Heart left ventricle (tissue), 16 donors: Measurements from ENCODE around the gene ANKS4B. TPM values are rescaled to one million over a fixed set of nuclear protein-coding genes. Genes with fewer than 3 reads are reported as not detected.

ENCODE experiments used
- ATAC-seq, 4 donors: fragments of 200-7000 bp; cut with Tn5 transposase; one replicate each; pipeline ENCODE4 v1.9.1; 2020 to 2022; ENCODE audit warnings: moderate library complexity in 4 of 4, mild to moderate bottlenecking in 3 of 4, moderate number of reproducible peaks in 1 of 4
- DNase-seq, 5 donors: peaks; one replicate each; pipeline ENCODE4 v3.0.0-alpha.2; 2020
- H3K27ac ChIP-seq, 12 donors: fragments of 200-600 bp; sonication (generic) in 4 of 12; one replicate each; pipeline versions ENCODE4 v1.5.0 to v1.8.0; 2016 to 2022; ENCODE audit warnings: mild to moderate bottlenecking in 2 of 12
- H3K27me3 ChIP-seq, 9 donors: fragments of 200-600 bp; sonication (generic) in 2 of 9; one replicate each; pipeline versions ENCODE4 v1.5.1 to v1.8.0; 2016 to 2022; ENCODE audit warnings: mild to moderate bottlenecking in 3 of 9
- H3K36me3 ChIP-seq, 9 donors: fragments of 200-600 bp; sonication (generic) in 2 of 9; one replicate each; pipeline versions ENCODE4 v1.5.0 to v1.8.0; 2018 to 2022; ENCODE audit warnings: mild to moderate bottlenecking in 2 of 9
- H3K4me1 ChIP-seq, 12 donors: fragments of 200-600 bp; sonication (generic) in 4 of 12; one replicate each; pipeline versions ENCODE4 v1.5.0 to v1.8.0; 2016 to 2022; ENCODE audit warnings: mild to moderate bottlenecking in 3 of 12
- H3K4me3 ChIP-seq, 12 donors: fragments of 200-600 bp; sonication (generic) in 4 of 12; one replicate each; pipeline versions ENCODE4 v1.5.0 to v1.8.0; 2017 to 2022; ENCODE audit warnings: mild to moderate bottlenecking in 9 of 12, moderate library complexity in 4 of 12
- H3K9me3 ChIP-seq, 12 donors: fragments of 200-600 bp; sonication (generic) in 4 of 12; one replicate each; pipeline versions ENCODE4 v1.5.0 to v1.8.0; 2016 to 2022; ENCODE audit warnings: mild to moderate bottlenecking in 1 of 12
- POLR2A ChIP-seq, 2 donors: fragments of 450-650 bp; IDR thresholded peaks; one replicate each; pipeline ENCODE4 v1.6.1; 2017; ENCODE audit warnings: antibody characterized with exemption in 2 of 2, mild to moderate bottlenecking in 2 of 2, moderate library complexity in 2 of 2
- WGBS, 4 donors: extraction: QIAGEN DNeasy Blood & Tissue Kit in 2 of 4; methylation state at CpG; one replicate each; pipeline versions ENCODE4 v1.1.5 to v1.1.7; 2013 to 2018; 5-methylcytosine and 5-hydroxymethylcytosine counted together
- intact Hi-C, 10 donors: fragments of 100-400 bp; cut with DNase I; formaldehyde crosslinking; loops; one replicate each; pipeline versions ENCODE4 v1.11.1 to v1.14.2; 2022
- long read RNA-seq, 3 donors: library from polyadenylated mRNA; unstranded; transcript quantifications; one replicate each; pipeline ENCODE4 v2.0.0, GENCODE V29; 2020 to 2021
- polyA plus RNA-seq, 2 donors: library from polyadenylated mRNA; stranded (reverse); fragments of 200-250 nt; gene quantifications; one replicate each; pipeline ENCODE4 v1.2.3, GENCODE V29; 2013
- total RNA-seq, 9 donors: library from RNA; depleted of rRNA in 2 of 9; stranded (reverse); fragments of >200 nt in 2 of 9; fragmentation: NEBNext Ultra II Directional in 3 of 9; extraction: Animal tissue kit (Norgen Biotek cat#: 25700) in 3 of 9; gene quantifications; one replicate each; pipeline versions ENCODE4 v1.1.0 to v1.2.4, GENCODE V29; 2016 to 2023
- TF ChIP-seq, protein P1 (sequence below), 12 donors: fragments of 200-600 bp; sonication (generic) in 4 of 12; IDR thresholded peaks; one replicate each; pipeline versions ENCODE4 v1.5.0 to v1.8.0; 2018 to 2022; ENCODE audit warnings: antibody characterized with exemption in 12 of 12, mild to moderate bottlenecking in 5 of 12
- donor health status: ischemic (EF 13 %, LVEDD 7.1; RV severe dilation, severe dysfunction).
- donor health status: healthy with polysubstance abuse.
- donor health status: DM: no; HTN: yes; CAD: no.
- donor health status: DM: no; HTN: no; CAD: no.
- donor health status: ischemic (EF 25% LVEDD 6.9; RV normal size, moderate dysfunction).
- donor health status: ischemic (EF 25% LVEDD 5.7; RV mildly dilated, moderate dysfunction).
- donor health status: healthy.
- donor health status: DM: yes; HTN: yes; CAD: no.
- donor health status: ischemic (EF 35%, LVEDD 5.7; RV mildly dilated, moderate dysfunction).
- donor health status: nonischemic (EF 11% LVEDD 7.7; RV severe dilation, severe dysfunction).
- donor health status: DM: yes; HTN: yes; CAD: no.
- donor health status: PGD.
- donor health status: ischemic (EF 29% LVEDD 5.4; RV normal size, mild dysfunction).
- donor health status: nonischemic (EF 23%, LVEDD 6.1; RV moderate dilation, normal function).

Gene ANKS4B, protein sequence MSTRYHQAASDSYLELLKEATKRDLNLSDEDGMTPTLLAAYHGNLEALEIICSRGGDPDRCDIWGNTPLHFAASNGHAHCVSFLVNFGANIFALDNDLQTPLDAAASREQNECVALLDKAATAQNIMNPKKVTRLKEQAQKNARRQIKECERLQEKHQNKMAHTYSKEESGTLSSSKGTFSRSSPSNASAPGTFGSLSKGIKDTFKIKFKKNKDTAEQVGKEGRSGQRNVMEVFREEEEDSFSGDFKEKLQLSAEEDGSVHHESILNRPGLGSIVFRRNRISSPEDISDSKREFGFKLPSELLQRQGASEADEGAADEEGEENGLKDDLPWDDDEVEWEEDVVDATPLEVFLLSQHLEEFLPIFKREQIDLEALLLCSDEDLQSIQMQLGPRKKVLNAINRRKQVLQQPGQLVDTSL
- total RNA-seq (not detected), polyA plus RNA-seq (not detected)
- long read RNA-seq, donor 1 = 0 reads
- long read RNA-seq, donor 2 = 0 reads
- long read RNA-seq, donor 3 = 0 reads

DNA sequence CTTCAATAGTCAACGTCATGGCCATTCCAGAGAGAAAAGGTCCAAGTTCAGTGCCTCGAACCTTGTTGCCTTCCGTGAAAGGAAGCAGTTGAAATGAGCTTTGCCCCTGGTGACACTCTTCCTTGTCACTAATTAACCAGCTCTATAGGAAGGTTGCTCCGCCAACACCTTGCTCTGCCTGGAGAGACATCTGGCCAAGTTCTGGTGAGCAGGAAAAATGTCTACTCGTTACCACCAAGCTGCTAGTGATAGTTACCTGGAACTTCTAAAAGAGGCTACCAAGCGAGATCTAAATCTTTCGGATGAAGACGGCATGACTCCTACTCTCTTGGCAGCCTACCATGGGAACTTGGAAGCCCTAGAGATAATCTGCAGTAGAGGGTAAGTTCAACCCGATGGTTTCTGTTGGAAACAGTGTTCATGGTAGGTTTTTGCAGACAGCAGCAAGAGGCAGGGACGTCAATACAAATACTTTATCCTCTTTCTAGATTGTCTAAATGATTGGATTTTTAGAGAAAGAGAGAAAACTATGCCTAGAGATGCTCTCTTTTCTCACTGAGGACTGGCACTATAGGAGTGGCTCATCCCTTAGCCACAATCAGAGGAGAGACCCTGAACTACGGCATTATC lies at the start of gene ANKS4B:
Gene ANKS4B (plus strand): TSS at position 179 of the 630 bp plus-strand sequence. CDS start 39 bp downstream, at position 218.
- Histone ChIP-seq H3K27me3 (peaks cover 0 to 10% (median 0%) of the 10 kb centered on the region in 9 donors), H3K4me1 (no peaks in the 10 kb centered on the region), H3K4me3 (no peak within 1 kb of the TSS), H3K9me3 (no peaks in the 10 kb centered on the region), H3K27ac (no peak within 1 kb of the TSS), H3K36me3 (no peaks in the 10 kb centered on the region)
- intact Hi-C loops = loop anchor here in 1 of 10 donors (10.0 kb wide), 1 partner anchor 1401 kb away; no protein-coding TSS in a partner anchor
- TF ChIP-seq, protein P1, sequence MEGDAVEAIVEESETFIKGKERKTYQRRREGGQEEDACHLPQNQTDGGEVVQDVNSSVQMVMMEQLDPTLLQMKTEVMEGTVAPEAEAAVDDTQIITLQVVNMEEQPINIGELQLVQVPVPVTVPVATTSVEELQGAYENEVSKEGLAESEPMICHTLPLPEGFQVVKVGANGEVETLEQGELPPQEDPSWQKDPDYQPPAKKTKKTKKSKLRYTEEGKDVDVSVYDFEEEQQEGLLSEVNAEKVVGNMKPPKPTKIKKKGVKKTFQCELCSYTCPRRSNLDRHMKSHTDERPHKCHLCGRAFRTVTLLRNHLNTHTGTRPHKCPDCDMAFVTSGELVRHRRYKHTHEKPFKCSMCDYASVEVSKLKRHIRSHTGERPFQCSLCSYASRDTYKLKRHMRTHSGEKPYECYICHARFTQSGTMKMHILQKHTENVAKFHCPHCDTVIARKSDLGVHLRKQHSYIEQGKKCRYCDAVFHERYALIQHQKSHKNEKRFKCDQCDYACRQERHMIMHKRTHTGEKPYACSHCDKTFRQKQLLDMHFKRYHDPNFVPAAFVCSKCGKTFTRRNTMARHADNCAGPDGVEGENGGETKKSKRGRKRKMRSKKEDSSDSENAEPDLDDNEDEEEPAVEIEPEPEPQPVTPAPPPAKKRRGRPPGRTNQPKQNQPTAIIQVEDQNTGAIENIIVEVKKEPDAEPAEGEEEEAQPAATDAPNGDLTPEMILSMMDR (IDR thresholded peaks at IDR 0.05) = no peak
- TF ChIP-seq POLR2A (IDR thresholded peaks at IDR 0.05) = no peak
- DNase-seq (no peak), ATAC-seq (no peak)
- WGBS, 4 donors = 80 to 86% (median 85%) methylated on average over 11 of the region's 11 CpGs

DNA sequence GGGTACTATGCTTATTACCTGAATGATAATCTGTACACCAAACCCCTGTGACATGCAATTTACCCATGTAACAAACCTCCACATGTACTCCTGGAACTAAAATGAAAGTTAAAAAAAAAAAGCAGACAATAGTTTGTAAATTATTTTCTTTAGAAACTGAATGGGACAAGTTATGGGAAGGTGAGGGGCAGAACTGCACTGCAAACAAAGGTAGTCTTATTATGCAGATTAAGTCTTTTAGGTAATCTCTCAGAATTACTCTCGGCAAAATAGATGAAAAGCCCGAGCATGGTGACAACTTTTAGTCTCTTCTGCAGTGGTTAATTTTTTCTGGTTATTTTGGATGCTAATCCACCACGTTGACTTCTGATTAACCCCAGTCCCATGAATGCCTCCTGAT lies 49.5 kb upstream of the ANKS4B start:
- no peak for DNase-seq
- H3K4me3 ChIP-seq = no peak overlapping the region
- no peak for ATAC-seq
- peaks cover 0 to 5% (median 0%) of the 10 kb centered on the region in 12 donors for H3K9me3 ChIP-seq
- H3K27me3 ChIP-seq = no peaks in the 10 kb centered on the region
- H3K4me1 ChIP-seq = peaks cover 0 to 8% (median 4%) of the 10 kb centered on the region in 12 donors
- no peak for TF ChIP-seq POLR2A (IDR thresholded peaks at IDR 0.05)
- TF ChIP-seq, protein P1 (IDR thresholded peaks at IDR 0.05) = no peak
- intact Hi-C loops = loop anchor here in 3 of 10 donors (10.0 kb wide), 3 partner anchors 371 to 1491 kb away; no protein-coding TSS in a partner anchor
- peaks cover 0 to 46% (median 31%) of the 10 kb centered on the region in 9 donors for H3K36me3 ChIP-seq
- H3K27ac ChIP-seq = no peak overlapping the region
- WGBS, 4 donors = 69 to 84% (median 80%) methylated on average over 3 of the region's 3 CpGs

DNA sequence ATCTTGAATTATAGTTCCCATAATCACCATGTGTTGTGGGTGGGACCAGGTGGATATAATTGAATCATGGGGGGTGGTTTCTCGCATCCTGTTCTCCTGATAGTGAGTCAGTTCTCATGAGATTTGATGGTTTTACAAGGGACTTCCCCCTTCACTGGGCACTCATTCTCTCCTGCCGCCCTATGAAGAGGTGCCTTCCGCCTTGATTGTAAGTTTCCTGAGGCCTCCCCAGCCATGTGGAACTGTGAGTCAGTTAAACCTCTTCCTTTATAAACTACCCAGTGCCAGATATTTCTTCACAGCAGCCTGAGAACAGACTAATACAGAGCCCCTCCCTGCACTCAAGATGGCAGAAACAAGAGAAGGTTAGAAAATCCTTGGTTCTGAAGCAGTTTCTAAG lies 48.7 kb upstream of the ANKS4B start:
- Histone ChIP-seq H3K4me3 (no peak overlapping the region), H3K27me3 (no peaks in the 10 kb centered on the region), H3K36me3 (peaks cover 0 to 38% (median 23%) of the 10 kb centered on the region in 9 donors), H3K4me1 (peaks cover 0 to 7% (median 2%) of the 10 kb centered on the region in 12 donors), H3K9me3 (peaks cover 0 to 5% (median 0%) of the 10 kb centered on the region in 12 donors), H3K27ac (no peak overlapping the region)
- no peak for ATAC-seq
- intact Hi-C loops = loop anchor here in 8 of 10 donors (5.0 to 10.0 kb wide), 8 partner anchors 92 to 1490 kb away; partner anchors contain the start of gene CRYM (in 2 of the 8)
- TF ChIP-seq, protein P1 (IDR thresholded peaks at IDR 0.05) = no peak
- no peak for TF ChIP-seq POLR2A (IDR thresholded peaks at IDR 0.05)
- no peak for DNase-seq
- WGBS, 4 donors = 78 to 83% (median 80%) methylated on average over 3 of the region's 3 CpGs
